ENCODE results near the gene SLC66A1.

The SLC66A1 gene

GRCh38 chr1:19367584-19368041 lies 55.5 kb downstream of the SLC66A1 start:
- DNase-seq = no peak

GRCh38 chr1:19368050-19368449 lies 55.9 kb downstream of the SLC66A1 start:
- DNase-seq = no peak

- no peak for DNase-seq
These were observed 56.8 kb downstream of the SLC66A1 start for GRCh38 chr1:19368964-19369363.

GRCh38 chr1:19369396-19370090 lies 57.4 kb downstream of the SLC66A1 start:
- DNase-seq = no peak

GRCh38 chr1:19370453-19371170 lies 58.5 kb downstream of the SLC66A1 start:
- DNase-seq = no peak

- no peak for DNase-seq
These were observed 59.4 kb downstream of the SLC66A1 start for GRCh38 chr1:19371226-19372135.

GRCh38 chr1:19372136-19372514 lies 60.0 kb downstream of the SLC66A1 start:
- no peak for DNase-seq

GRCh38 chr1:19372602-19373001 lies 60.5 kb downstream of the SLC66A1 start:
- no peak for DNase-seq

GRCh38 chr1:19373211-19374082 lies 61.3 kb downstream of the SLC66A1 start:
- DNase-seq = no peak

- no peak for DNase-seq
These were observed 62.1 kb downstream of the SLC66A1 start for GRCh38 chr1:19374083-19374801.

- no peak for DNase-seq
These were observed 62.8 kb downstream of the SLC66A1 start for GRCh38 chr1:19374926-19375325.

- no peak for DNase-seq
These were observed 63.7 kb downstream of the SLC66A1 start for GRCh38 chr1:19375631-19376400.

- DNase-seq = no peak
These were observed 64.6 kb downstream of the SLC66A1 start for GRCh38 chr1:19376428-19377372.

- no peak for DNase-seq
These were observed 65.9 kb downstream of the SLC66A1 start for GRCh38 chr1:19377812-19378718.

All from NCI-H1436 treated with DMSO at 0.1 percent for 48 hours (cell line).